Measurements from ENCODE around the gene LRRN3. TPM values are rescaled to one million over a fixed set of nuclear protein-coding genes. Genes with fewer than 3 reads are reported as not detected.

The LRRN3 gene
- polyA plus RNA-seq, 1 experiment = 12.0 TPM

GRCh38 chr7:111093496-111093895, 2.6 kb downstream of the LRRN3 start:
- POLR2A ChIA-PET = no interaction called here
- TF ChIP-seq CTCF (IDR thresholded peaks at IDR 0.05; ENCODE audit: low read depth, low read length) = no peak
- no peak for DNase-seq (ENCODE audit: low read depth, low spot score)
- H3K27me3 ChIP-seq (ENCODE audit: control insufficient read depth, insufficient read depth, low read length) = no peaks in the 10 kb centered on the region
- CTCF ChIA-PET = interaction anchor here (0.6 to 1.1 kb wide), 2 partner anchors 10 to 902 kb away, joined by 3 to 4 read pairs; no protein-coding TSS in a partner anchor
- no peak overlapping the region for H3K27ac ChIP-seq (ENCODE audit: low read depth, low read length)
- H3K4me3 ChIP-seq (ENCODE audit: low read depth, low read length) = no peak overlapping the region
- H3K9me3 ChIP-seq (ENCODE audit: control insufficient read depth, insufficient read depth, low read length) = no peaks in the 10 kb centered on the region

GRCh38 chr7:111094419-111094818, 3.5 kb downstream of the LRRN3 start:
- POLR2A ChIA-PET = no interaction called here

DNA sequence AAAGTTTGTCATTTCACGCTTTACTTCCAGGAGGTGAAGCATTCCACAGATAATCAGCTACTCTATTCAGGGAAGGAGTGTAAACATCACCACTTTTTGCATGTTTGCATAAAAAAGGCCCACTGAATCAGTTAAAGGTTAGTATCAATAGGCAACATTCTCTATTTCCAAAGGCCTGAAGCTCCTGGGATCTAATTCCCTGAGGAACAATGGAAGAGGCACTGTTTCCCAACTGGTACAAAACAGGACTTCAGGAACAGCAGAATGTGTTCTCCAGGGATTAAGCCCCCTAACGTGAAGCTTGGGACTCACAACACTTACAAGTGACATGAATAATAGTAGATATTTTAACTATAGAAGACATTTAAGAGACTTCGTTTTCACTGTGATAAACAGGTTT, 6.1 kb downstream of the LRRN3 start:
- no peaks in the 10 kb centered on the region for H3K9me3 ChIP-seq (ENCODE audit: control insufficient read depth, insufficient read depth, low read length)
- no peaks in the 10 kb centered on the region for H3K27me3 ChIP-seq (ENCODE audit: control insufficient read depth, insufficient read depth, low read length)
- POLR2A ChIA-PET = no interaction called here
- no peak overlapping the region for H3K27ac ChIP-seq (ENCODE audit: low read depth, low read length)
- H3K4me3 ChIP-seq (ENCODE audit: low read depth, low read length) = no peak overlapping the region
- CTCF ChIA-PET = interaction anchor here (1.9 kb wide), 1 partner anchor 633 kb away, joined by 4 read pairs; no protein-coding TSS in a partner anchor
- TF ChIP-seq CTCF (IDR thresholded peaks at IDR 0.05; ENCODE audit: low read depth, low read length) = no peak
- DNase-seq (ENCODE audit: low read depth, low spot score) = no peak

More at GRCh38 chr7:111094419-111094818, 3.5 kb downstream of the LRRN3 start:
- DNase-seq (ENCODE audit: low read depth, low spot score) = no peak
- no peak overlapping the region for H3K27ac ChIP-seq (ENCODE audit: low read depth, low read length)
- H3K9me3 ChIP-seq (ENCODE audit: control insufficient read depth, insufficient read depth, low read length) = no peaks in the 10 kb centered on the region
- no peak overlapping the region for H3K4me3 ChIP-seq (ENCODE audit: low read depth, low read length)
- no peaks in the 10 kb centered on the region for H3K27me3 ChIP-seq (ENCODE audit: control insufficient read depth, insufficient read depth, low read length)
- CTCF ChIA-PET = interaction anchor here (0.6 kb wide), 2 partner anchors 371 to 658 kb away, joined by 3 to 9 read pairs; no protein-coding TSS in a partner anchor
- no peak for TF ChIP-seq CTCF (IDR thresholded peaks at IDR 0.05; ENCODE audit: low read depth, low read length)

GRCh38 chr7:111098011-111098925, 7.3 kb downstream of the LRRN3 start:
- Histone ChIP-seq H3K27ac (ENCODE audit: low read depth, low read length) (no peak overlapping the region), H3K9me3 (ENCODE audit: control insufficient read depth, insufficient read depth, low read length) (no peaks in the 10 kb centered on the region), H3K4me3 (ENCODE audit: low read depth, low read length) (no peak overlapping the region), H3K27me3 (ENCODE audit: control insufficient read depth, insufficient read depth, low read length) (no peaks in the 10 kb centered on the region)
- peak; percentile 74 for TF ChIP-seq CTCF (IDR thresholded peaks at IDR 0.05; ENCODE audit: low read depth, low read length)
- DNase-seq (ENCODE audit: low read depth, low spot score) = no peak
- CTCF ChIA-PET = interaction anchor here (0.6 to 1.9 kb wide), 8 partner anchors 8 to 1254 kb away, joined by 3 to 11 read pairs (median 4); partner anchors contain the start of gene LRRN3
- POLR2A ChIA-PET = no interaction called here

- no peaks in the 10 kb centered on the region for H3K27me3 ChIP-seq (ENCODE audit: control insufficient read depth, insufficient read depth, low read length)
- DNase-seq (ENCODE audit: low read depth, low spot score) = no peak
- CTCF ChIA-PET = interaction anchor here (0.6 to 1.8 kb wide), 8 partner anchors 9 to 1254 kb away, joined by 3 to 11 read pairs (median 4); partner anchors contain the start of gene LRRN3
- H3K9me3 ChIP-seq (ENCODE audit: control insufficient read depth, insufficient read depth, low read length) = no peaks in the 10 kb centered on the region
- no peak overlapping the region for H3K27ac ChIP-seq (ENCODE audit: low read depth, low read length)
- POLR2A ChIA-PET = no interaction called here
- no peak overlapping the region for H3K4me3 ChIP-seq (ENCODE audit: low read depth, low read length)
- no peak for TF ChIP-seq CTCF (IDR thresholded peaks at IDR 0.05; ENCODE audit: low read depth, low read length)
Observed at GRCh38 chr7:111098926-111099250, 8.0 kb downstream of the LRRN3 start.
